HG03175 (cell line): ENCODE data around the gene GPBP1.
"Not testable (repeated sequence)": the region's sequence is repeated elsewhere in the genome, so short reads cannot be mapped to it uniquely, and the experiment has no call there.

Experiments used
- ATAC-seq: cut with Tn5 transposase; IDR thresholded peaks from one replicate; pipeline ENCODE4 v1.9.1; 2021; ENCODE audit warnings: mild to moderate bottlenecking, moderate library complexity; ENCODE audit not compliant: unreplicated experiment

GPBP1 gene, protein sequence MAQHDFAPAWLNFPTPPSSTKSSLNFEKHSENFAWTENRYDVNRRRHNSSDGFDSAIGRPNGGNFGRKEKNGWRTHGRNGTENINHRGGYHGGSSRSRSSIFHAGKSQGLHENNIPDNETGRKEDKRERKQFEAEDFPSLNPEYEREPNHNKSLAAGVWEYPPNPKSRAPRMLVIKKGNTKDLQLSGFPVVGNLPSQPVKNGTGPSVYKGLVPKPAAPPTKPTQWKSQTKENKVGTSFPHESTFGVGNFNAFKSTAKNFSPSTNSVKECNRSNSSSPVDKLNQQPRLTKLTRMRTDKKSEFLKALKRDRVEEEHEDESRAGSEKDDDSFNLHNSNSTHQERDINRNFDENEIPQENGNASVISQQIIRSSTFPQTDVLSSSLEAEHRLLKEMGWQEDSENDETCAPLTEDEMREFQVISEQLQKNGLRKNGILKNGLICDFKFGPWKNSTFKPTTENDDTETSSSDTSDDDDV

DNA sequence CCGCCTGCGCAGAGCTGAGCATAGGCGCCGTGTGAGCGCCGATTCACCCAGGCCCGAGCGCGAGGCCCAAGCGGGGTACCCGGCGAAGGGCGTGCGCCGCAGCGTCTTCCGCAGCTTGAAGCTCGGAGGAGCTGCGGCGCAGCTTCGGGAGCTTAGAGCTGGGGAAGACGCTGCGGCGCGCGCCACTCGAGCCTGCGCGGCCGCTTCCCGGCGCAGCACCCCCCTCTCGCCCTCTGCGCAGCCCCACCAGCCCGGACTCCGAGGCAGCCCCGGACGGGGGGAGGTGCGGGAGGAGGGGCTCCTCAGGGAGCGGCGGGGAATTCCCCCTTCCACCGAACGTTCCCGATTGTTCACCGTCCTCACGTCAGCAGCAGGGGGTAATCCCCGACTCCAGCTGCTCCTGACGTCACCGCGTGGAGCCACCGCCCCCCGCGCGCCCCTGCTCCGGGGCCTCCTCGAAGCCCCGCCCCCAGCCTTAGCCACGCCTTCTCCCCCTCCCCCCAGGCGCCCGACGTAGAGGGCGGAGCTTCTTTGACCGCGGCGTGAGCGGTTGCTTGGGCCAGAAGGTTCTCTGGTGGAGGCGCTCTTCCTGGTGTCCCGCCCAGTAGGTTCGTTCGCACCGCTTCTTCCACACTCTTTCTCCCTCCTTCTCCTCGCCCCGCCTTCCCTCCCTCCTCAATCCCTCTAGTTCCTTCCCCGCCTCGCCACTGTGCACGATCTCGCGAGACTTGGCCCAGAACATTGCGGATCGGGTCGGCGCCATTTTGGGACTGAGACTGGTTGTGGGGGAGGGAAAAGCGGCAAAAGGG, at the start of gene GPBP1:
GPBP1 (plus strand) TSS at position 741 of the 809 bp plus-strand sequence. CDS start 40,072 bp downstream, outside the sequence.
- peak; percentile 70 for ATAC-seq

- no peak for ATAC-seq
These were observed 45.5 kb upstream of the GPBP1 start for GRCh38 chr5:57128325-57128724.

DNA sequence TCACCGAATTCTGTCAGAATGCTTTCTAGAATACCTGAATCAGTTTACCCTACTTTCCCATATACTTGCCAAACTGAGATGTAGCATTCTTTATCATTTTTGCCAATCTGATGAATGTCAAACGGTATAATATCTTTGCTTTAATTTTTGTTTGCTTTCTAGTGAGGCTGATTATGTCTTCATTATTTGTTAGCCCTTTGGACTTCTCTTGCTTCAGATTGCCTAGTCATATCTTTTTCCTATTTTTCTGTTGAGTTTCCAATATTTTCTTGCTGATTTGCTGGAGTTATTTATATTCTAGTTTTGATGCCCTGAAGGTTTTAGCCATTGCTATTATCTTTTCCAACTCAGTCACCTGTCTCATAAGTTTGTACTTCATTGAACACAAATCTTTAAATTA, 40.3 kb upstream of the GPBP1 start:
- no peak for ATAC-seq

- ATAC-seq, result no peak
These were observed 36.5 kb upstream of the GPBP1 start for GRCh38 chr5:57137401-57137800.

DNA sequence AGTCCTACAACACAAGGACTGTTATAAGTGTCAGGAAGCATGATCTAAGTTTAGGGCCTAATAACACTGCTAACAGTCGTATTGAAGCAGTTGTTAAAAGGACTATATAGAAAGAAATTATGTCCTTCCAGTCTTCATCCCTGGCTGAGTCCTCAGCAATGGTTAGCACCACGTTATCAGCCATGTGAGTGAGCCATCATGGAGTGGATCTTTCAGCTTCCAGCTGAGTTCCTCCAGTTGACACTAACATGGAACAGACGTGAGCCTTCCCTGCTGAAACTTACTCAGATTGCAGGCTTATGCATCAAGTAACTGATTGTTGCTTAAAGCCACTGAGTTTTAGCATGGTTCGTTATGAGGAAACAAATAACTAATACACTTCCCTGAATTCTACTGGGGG, 21.5 kb upstream of the GPBP1 start:
- no peak for ATAC-seq

- ATAC-seq, result no peak
These were observed 18.8 kb upstream of the GPBP1 start for GRCh38 chr5:57155033-57155432.

DNA sequence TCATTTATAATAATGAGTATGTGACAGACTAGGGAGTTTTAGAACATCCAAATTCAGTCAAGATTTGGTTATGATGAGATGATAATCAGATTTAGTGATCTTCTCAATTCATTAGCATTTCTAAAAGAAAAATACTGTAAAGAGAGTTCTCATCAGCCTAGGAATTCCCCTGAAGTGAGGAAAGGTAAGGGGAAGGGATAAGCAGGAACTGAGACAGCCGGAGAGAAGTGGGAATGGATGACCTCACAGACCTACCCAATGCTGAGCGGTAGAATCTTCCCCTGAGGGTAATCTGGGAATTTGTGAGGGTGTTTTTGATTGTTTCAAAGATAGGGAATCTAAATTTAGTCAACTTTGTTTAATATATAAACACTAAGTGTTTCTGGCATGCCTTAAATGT, 16.7 kb upstream of the GPBP1 start:
- ATAC-seq, result no peak

- no peak for ATAC-seq
These were observed 16.2 kb upstream of the GPBP1 start for GRCh38 chr5:57157666-57158065.

- ATAC-seq, result no peak
These were observed 10.3 kb upstream of the GPBP1 start for GRCh38 chr5:57163553-57164006.

DNA sequence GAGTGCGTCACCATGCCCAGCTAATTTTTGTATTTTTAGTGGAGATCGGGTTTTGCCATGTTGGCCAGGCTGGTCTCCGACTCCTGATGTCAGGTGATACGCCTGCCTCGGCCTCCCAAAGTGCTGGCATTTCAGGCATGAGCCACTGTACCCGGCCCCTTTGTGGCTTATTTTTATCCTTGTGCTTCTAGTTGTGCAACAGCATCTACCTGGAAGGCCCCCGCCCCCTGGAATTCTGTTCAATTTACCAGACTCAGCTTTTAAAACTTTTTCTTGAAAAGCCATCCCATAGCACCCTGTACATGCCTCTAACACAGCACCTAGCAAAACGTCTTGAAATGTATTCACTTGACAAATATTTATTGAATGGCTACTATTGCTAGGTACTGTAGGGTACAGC, 9.7 kb upstream of the GPBP1 start:
- no peak for ATAC-seq

DNA sequence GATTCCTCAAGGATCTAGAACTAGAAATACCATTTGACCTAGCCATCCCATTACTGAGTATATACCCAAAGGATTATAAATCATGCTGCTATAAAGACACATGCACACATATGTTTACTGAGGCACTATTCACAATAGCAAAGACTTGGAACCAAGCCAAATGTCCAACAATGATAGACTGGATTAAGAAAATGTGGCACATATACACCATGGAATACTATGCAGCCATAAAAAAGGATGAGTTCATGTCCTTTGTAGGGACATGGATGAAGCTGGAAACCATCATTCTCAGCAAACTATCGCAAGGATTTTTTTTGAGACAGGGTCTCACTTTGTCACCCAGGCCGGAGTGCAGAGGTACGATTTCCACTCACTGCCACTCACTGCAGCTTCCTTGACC, 8.7 kb upstream of the GPBP1 start:
- not testable (repeated sequence) for ATAC-seq

DNA sequence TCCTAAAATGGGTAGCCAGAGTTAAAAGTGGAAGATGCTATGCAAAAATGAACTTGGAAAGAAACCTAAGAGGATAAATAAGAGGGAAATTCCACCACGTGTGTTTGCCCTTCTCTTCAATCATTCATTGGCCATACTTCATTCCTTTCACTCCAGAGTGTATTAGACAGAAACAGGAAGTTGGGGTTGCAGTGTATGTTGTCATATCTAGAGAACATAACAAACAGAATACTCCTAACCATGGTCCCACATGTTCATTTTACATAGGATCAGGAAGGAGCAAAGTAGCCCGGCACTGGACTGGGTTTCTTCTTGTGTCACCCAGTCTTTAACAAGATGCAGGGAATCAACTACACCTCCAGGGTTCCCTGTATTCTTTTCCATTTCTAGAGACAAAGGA, 7.6 kb upstream of the GPBP1 start:
- ATAC-seq, result peak; percentile 71

DNA sequence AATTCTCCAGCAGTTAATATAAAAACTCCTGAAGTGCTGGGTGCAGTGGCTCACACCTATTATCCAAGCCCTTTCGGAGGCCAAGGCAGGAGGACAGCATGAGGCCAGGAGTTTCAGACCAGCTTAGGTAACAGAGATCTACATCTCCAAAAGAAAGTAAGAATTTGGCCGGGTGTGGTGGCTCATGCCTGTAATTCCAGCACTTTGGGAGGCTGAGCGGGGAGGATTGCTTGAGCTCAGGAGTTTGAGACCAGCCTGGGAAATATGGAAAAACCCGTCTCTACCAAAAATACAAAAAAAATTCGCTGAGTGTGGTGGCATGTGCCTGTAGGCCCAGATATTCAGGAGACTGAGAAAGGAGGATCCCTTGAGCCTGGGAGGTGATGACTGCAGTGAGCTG, 6.7 kb upstream of the GPBP1 start:
- ATAC-seq, result no peak

DNA sequence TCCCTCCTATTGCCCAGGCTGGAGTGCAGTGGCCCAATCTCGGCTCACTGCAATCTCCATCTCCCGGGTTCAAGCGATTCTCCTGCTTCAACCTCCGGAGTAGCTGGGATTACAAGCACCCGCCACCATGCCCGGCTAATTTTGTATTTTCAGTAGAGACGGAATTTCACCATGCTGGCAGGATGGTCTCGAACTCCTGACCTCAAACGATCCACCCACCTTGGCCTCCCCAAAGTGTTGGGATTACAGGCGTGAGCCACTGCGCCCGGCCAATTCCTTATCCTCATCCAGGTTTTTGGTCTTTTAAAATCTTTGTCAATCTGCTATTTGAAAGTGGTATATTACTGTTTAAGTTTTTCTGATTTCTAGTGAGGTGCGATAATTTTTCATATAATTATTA, 3.7 kb upstream of the GPBP1 start:
- not testable (repeated sequence) for ATAC-seq

- no peak for ATAC-seq
These were observed 1.9 kb upstream of the GPBP1 start for GRCh38 chr5:57171816-57172465.

DNA sequence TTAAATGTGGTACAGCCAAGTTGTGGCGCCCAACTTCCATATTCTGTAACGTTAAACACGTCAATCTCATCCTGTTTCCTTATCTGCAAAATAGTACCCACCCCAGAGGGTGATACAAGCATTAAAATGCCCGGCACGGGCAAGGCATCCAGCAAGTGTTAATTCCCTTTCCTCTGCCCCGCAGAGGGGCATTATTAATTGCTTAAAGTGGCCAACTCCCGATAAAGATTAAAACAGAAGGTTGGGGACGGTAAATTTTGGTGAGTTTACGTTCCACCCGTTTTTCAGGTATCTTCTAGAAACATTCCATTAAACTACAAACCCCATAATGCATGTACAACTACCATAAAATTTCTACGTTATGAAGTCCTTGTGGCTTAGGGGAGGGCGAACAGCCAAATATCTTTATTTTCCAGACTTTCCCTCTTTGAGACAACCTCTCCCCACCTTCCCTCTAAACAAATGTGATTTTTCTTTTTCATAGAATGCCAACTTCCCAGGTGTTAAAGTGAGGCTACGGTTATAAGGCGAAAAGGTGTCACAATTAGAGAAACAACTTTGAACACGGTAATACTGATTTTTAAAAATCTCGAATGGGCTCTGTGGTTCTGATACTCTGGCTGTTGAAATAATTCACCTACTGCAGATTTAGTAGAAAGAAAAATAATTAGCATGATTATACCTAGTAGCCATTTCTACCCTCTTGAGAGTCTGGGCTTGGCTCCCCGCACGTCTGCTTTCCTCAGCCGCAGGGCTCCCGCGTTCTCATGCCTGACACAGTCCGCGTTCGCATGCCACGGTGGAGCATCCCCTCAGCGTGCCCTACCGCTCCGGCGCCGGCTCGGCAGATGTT, 1.2 kb upstream of the GPBP1 start:
- ATAC-seq, result no peak

- peak; percentile 3 for ATAC-seq
These were observed 450 bp downstream of the GPBP1 start for GRCh38 chr5:57174128-57174889.

GRCh38 chr5:57174890-57175510, 1.1 kb downstream of the GPBP1 start:
- no peak for ATAC-seq
